ENCODE results near the gene CMTM3.
A peak's percentile ranks its signal among the peaks of the same experiment; 100 is the strongest.
"Not testable (repeated sequence)": the region's sequence is repeated elsewhere in the genome, so short reads cannot be mapped to it uniquely, and the experiment has no call there.

CMTM3 gene

GRCh38 chr16:66604376-66605176, at the start of gene CMTM3:
TSS of gene CMTM3 (plus strand) at chr16:66604704. CDS start at chr16:66604806, 102 bp downstream.
- peak; percentile 69 for DNase-seq

GRCh38 chr16:66560107-66560506, 44.4 kb upstream of the CMTM3 start:
- DNase-seq, result no peak

- no peak for DNase-seq
These were observed 43.0 kb upstream of the CMTM3 start for GRCh38 chr16:66561381-66562080.

- no peak for DNase-seq
These were observed 42.1 kb upstream of the CMTM3 start for GRCh38 chr16:66562409-66562808.

- DNase-seq, result no peak
These were observed 41.5 kb upstream of the CMTM3 start for GRCh38 chr16:66562986-66563385.

- DNase-seq, result peak; percentile 31
These were observed 40.8 kb upstream of the CMTM3 start for GRCh38 chr16:66563574-66564334.

- DNase-seq, result no peak
These were observed 38.2 kb upstream of the CMTM3 start, which contains the start of gene CMTM1 for GRCh38 chr16:66566051-66566901. TSS of gene CMTM1 (plus strand) at chr16:66566439. CDS start at chr16:66566514, 75 bp downstream.

- DNase-seq, result not testable (repeated sequence)
These were observed 37.2 kb upstream of the CMTM3 start for GRCh38 chr16:66567270-66567669.

GRCh38 chr16:66568355-66568754, 36.1 kb upstream of the CMTM3 start:
- DNase-seq, result no peak

GRCh38 chr16:66569131-66569530, 35.4 kb upstream of the CMTM3 start:
- no peak for DNase-seq

GRCh38 chr16:66569827-66570405, 34.6 kb upstream of the CMTM3 start:
- no peak for DNase-seq

GRCh38 chr16:66572356-66572755, 32.1 kb upstream of the CMTM3 start:
- no peak for DNase-seq

GRCh38 chr16:66574081-66574480, 30.4 kb upstream of the CMTM3 start:
- DNase-seq, result no peak

- no peak for DNase-seq
These were observed 30.0 kb upstream of the CMTM3 start for GRCh38 chr16:66574531-66574930.

- DNase-seq, result no peak
These were observed 29.4 kb upstream of the CMTM3 start for GRCh38 chr16:66575060-66575459.

GRCh38 chr16:66576296-66576695, 28.2 kb upstream of the CMTM3 start:
- DNase-seq, result no peak

- DNase-seq, result no peak
These were observed 25.6 kb upstream of the CMTM3 start, which contains the start of gene CMTM2 for GRCh38 chr16:66578651-66579531. TSS of gene CMTM2 (plus strand) at chr16:66579463. CDS start at chr16:66579608, 145 bp downstream.

GRCh38 chr16:66580605-66581209, 23.8 kb upstream of the CMTM3 start:
- no peak for DNase-seq

GRCh38 chr16:66581246-66581952, 23.1 kb upstream of the CMTM3 start:
- DNase-seq, result no peak

All from stimulated activated CD4-positive, alpha-beta T cell treated with anti-CD3 and anti-CD28 coated beads, Interleukin-1b, Interleukin-23, amount 100 ng/mL, for 48 hours (primary cell).